T-helper 1 cell treated with Interleukin-12 subunit alpha and Interleukin-12 subunit beta and Interleukin-4 antibody, amounts not matched to agents 30 ng/mL and 1 ng/mL, for 36 hours (primary cell): ENCODE results near the gene EMC10. TPM values are rescaled to one million over a fixed set of nuclear protein-coding genes. Genes with fewer than 3 reads are reported as not detected.

Experiments
- intact Hi-C: fragments of 100-400 bp; cut with micrococcal nuclease; formaldehyde crosslinking; loops from one replicate; pipeline ENCODE4 v1.15.1; 2024
- total RNA-seq: library from RNA; stranded (reverse); gene quantifications from 2 replicates; pipeline ENCODE4 v1.2.3, GENCODE V29; 2022

EMC10 gene
- total RNA-seq, 1 donor from 2014 or later = 81.9 TPM

DNA sequence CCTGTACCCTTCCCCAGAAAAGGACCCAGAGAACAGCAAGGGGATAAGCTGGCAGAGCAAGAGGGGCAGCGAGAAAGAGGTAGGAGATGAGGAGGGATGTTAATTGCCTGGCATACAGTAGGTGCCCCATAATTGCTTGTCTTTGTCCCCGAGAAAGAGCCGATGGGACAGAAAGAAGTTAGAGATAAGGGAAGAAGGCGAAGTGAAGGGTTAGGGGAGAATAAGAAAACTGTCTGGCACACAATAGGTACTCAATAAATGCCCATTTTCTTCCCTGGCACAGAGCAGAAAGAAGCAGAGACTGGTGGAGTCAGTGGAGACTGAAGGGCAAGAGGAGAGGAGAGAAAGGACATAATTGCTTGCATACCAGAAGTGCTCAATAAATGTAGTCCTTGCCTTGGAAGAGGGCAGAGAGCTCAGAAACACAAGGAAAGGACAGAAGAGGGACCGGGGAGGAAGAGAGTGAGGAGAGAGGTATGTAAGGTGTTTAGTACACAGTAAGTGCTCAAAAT, 18.8 kb downstream of the EMC10 start:
- intact Hi-C loops = no loop called here

DNA sequence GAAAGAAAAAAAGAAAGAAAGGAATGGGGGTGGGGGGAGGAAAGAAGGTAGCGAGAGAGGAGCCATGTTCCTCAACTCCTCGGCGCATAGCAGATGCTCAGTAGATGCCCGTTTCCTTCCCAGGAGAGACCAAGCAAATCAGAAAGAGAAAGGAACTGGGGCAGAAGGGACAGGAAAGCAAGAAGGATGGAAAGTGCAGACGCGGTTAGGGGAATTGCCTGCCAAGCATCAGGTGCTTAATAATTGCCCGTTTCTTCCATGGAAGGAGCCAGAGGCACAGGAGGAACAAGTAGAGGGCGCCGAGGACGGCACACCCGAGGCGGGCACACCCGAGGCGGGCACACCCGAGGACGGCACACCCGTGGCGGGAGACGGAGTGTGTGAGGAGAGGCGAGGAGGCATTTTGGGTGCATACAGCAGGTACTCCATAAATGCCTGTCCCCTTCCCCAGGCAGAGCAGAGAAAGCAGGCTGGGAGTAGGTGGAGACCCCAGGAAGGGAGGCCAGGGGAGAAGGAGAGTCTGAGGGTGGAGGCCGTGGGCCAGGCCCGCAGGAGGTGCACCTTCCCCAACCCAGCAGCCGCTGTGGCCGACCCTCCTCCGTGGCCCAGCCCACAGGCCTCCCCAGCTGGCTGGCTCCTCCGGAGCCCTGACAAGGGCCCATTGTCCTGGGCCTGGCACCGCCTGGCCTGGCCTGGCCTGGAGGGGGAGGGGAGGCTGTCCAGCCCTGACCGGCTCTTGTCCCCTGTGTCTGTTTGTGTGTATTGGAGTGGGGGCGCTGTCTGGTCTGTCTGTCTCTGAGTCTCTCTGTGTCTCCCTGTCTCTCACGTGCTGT, 20.1 kb downstream of the EMC10 start:
- intact Hi-C loops = no loop called here

- intact Hi-C loops = no loop called here
Measured at GRCh38 chr19:50497022-50497405, 20.7 kb downstream of the EMC10 start.

GRCh38 chr19:50498219-50499056, 22.1 kb downstream of the EMC10 start:
- intact Hi-C loops = no loop called here

- intact Hi-C loops = no loop called here
Measured at GRCh38 chr19:50500060-50500752, 23.9 kb downstream of the EMC10 start.

- intact Hi-C loops = no loop called here
Measured at GRCh38 chr19:50500753-50501151, 24.4 kb downstream of the EMC10 start.

DNA sequence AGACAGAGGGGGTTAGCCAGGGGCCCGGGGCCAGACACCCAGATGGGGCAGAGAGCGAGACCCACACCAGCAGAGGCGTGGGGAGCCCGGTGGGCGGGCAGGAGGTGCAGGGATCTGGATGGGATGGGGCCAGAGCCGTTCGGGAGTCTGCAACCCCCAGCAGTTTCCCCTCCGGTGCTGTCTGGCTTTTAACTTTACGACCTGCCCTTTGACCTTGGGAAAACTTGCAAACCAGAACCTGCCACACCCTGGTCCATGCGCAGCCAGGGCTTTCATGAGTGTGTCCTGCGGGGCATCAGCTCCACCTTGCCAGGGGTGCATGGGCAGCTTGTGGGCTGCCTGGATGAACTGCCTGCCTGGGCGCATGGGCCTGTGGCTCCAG, 24.9 kb downstream of the EMC10 start:
- intact Hi-C loops = no loop called here

- intact Hi-C loops = no loop called here
Measured at GRCh38 chr19:50501568-50502475, 25.5 kb downstream of the EMC10 start.

DNA sequence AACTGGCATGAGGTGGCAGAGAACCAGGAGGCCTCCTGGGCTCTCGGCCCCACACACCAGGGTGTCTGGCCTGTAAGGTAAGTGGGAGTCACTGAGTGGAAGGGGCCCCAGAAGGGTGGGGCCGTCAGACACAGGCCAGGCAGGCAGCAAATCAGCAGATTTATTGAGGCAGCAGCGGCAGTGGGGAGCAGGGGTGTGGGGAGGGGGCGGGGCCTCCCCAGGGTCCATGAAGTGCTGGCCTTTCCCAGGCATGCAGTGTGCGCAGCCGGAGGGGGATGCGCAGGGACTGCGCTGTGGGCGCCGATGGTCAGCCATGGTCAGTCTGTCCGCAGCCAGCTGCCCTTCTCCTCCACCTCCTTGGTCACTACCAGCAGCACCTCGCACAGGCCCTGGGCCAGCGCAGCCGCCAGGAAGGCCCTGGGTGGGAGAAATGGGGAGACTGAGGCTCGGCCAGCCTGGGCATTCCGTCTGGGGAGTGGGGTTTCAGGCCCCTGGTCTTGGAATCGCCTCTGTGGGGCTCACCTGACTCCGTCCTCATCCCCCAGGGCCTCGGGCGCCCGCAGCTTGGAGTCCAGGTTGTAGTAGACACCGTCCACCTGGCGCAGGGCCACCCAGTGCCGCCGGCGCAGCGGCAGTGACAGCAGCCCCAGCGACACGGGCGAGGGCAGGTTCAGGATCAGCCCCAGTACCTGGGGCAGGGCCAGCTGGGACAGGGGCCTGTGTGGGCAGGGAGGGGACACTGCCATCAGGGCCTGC, 29.7 kb downstream of the EMC10 start:
- intact Hi-C loops = no loop called here

DNA sequence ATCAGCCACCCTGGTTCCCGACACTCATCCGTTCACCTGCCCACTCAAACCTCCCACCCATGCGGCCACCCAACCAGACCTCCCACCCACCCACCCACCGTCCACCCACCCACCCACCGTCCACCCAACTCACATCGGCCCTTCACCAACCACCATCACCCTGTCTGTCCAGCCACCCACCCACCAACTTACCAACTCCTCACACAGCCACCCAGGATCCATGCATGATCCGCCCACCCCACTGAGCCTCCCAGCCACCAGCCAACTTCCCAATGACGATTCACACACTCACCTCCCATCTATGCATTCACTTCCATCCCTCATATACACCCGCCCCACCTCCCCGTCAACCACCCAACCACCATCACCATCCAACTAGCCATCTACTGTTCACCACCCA, 30.4 kb downstream of the EMC10 start:
- intact Hi-C loops = no loop called here

- intact Hi-C loops = no loop called here
Measured at GRCh38 chr19:50507376-50507775, 31.1 kb downstream of the EMC10 start.

DNA sequence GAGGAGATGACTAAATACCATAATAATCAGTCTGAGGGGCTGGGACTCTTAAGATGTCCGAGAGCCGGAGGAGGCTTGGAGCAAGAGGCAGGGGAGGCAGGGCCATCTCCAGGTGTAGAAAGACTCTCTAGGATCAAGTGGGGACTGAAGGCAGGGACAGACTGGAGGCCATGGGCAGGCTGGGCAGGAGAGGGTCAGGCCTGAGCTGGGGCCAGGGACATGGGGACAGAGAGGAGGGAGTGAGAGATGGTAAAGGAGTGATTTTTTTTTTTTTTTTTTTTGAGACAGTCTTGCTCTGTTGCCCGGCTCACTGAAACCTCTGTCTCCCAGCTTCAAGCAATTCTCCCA, 32.5 kb downstream of the EMC10 start:
- intact Hi-C loops = no loop called here

DNA sequence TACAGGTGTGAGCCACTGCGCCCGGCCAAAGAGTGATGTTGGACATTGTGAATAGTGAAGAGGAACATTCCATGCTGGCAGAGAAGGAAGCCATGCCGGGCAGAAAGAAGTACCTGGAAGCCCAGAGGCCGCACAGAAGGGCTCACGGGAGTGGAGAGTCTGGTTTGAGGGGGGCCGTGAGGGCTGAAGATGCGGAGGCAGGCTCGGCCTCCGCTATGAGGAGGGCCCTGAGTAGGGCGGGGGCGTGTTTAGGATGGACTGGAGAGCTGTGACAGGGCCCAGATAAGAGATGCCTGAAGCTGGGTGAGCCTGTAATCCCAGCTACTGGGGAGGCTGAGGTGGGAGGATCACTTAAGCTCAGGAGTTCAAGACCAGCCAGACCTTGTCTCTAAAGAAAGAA, 33.1 kb downstream of the EMC10 start:
- intact Hi-C loops = no loop called here

DNA sequence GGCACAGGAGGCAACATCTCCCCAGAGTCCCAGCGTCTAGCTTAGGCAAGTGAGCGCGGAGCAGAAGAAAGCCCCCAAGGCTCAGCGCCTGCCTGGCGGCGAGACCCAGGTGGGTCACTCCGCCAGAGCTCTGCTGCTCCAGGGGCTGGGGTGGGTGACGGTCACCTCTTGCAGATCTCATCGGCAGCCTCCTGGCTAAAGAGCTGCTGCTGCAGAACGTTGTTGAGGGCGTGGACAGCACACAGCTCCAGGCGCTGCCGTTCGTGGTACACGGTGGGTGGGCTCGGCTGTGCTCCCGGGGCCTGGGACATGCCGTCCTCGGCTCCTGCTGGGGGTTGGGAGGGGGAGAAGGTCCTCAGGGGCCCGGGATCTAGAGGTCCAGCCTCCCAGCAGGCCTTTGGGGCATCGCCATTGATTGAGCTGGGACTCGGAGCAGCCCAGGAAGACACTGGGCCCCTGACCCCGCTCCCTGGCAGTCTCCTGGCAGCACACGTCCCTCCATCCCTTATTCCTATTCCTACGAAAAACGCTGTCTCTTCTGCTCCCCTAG, 33.9 kb downstream of the EMC10 start:
- intact Hi-C loops = loop anchor here (5.0 kb wide), 1 partner anchor 868 kb away; the partner anchor contains the start of genes RRAS and SCAF1

- intact Hi-C loops = loop anchor here (1.0 to 5.0 kb wide), 12 partner anchors 34 to 868 kb away; partner anchors contain the start of genes EMC10, GARIN5A, KCNC3 and NR1H2
Measured at GRCh38 chr19:50510700-50511068, 34.4 kb downstream of the EMC10 start.

DNA sequence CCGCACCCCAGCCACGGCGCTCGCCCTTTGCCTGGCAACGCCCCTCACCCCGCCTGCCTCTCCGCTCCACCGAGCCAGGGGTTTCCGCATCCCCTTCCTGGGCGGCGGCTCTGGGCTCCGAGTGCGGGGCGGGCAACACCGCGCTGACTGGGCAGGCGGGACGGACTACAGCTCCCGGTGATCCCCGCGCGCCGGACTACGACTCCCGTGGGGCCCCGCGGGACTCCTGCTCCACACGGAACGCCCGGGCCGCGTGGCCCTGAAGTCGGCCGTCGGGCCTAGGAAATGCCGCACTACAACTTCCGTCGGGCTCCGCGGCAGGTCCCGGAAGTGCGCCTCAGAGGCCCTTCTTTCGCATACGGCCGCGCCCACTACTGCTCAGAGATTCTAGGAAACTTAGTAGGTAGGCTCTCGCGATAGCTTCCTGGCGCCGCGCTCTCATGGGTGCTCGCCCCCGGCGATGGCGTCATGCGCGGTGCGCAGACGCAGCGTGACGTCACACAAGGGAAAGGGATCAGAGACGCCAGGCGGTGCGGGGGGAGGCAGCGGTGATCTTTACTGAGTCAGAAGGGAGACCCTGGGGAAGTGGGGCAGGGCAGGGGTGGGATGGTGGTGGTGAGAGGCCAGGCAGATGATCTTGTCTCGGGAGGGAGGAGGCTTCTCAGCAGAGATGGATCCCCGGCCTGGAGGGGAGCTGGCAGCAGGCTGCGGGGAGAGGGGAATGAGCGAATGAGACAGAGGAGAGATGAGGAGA, 34.9 kb downstream of the EMC10 start, which contains the start of gene JOSD2:
JOSD2 (minus strand) TSS at position 123 of the 754 bp plus-strand sequence. CDS start 760 bp downstream, outside the sequence.
- intact Hi-C loops = loop anchor here (1.0 to 5.0 kb wide), 12 partner anchors 35 to 869 kb away; partner anchors contain the start of genes EMC10, GARIN5A, KCNC3 and NR1H2

DNA sequence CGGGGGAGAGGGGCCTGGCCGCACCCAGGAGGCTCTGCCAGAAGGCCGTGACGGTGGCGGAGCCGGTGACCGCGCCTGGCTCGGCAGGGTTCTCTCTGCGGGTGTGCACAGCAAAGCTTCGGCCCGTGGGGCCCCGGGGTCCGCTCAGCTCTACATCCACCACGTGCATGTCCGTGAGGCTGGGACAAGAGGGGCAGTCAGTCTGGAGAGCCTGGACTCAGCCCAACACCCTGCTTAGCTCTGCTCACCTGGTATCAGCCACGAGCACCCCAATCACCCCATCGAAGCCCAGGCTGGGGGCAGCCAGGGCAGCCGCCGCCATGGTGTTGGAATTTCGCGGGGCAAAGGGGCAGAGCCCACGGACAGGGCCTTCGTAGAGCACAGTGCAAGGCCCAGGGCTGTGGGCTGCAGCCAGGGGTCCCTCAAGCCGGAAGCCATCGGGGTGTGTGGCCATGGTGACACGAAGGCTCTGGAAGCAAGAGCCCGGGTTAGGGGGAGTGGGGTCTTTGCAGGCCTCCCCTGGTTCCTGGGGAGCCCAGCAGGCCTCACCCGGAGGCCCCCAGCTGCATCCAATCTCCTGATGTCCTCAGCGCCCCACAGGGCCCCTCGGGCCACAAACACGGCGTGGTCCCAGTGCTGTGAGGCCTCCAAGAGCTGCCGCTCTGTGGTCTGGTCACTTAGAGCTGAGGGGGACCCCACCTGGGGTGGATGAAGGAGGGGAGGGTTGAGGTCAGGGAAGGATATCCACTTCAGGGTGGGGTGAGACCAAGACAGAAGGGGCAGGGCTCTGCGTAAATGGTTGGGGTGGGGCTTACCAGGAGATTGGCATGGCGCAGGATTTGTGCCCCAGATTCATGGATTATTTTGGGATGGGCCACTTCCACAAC, 36.0 kb downstream of the EMC10 start:
- intact Hi-C loops = loop anchor here (5.0 kb wide), 1 partner anchor 870 kb away; the partner anchor contains the start of genes RRAS and SCAF1
